HepG2 (cell line): ENCODE measurements around the gene PHKG1.
"Not testable (repeated sequence)": the region's sequence is repeated elsewhere in the genome, so short reads cannot be mapped to it uniquely, and the experiment has no call there.

ENCODE experiments used
- NR3C1 ChIP-seq: sonication (generic); formaldehyde crosslinking; IDR thresholded peaks from 2 replicates; pipeline ENCODE4 v1.4.0; 2020; ENCODE audit warnings: missing genetic modification reagents
- SRF ChIP-seq: IDR thresholded peaks from 2 replicates; pipeline ENCODE4 v1.6.1; 2011; ENCODE audit warnings: mild to moderate bottlenecking, low read depth, low read length, moderate library complexity
- TARDBP ChIP-seq: sonication (generic); formaldehyde crosslinking; IDR thresholded peaks from 2 replicates; pipeline ENCODE4 v1.8.0; 2022; ENCODE audit warnings: mild to moderate bottlenecking, missing genetic modification reagents
- TBL1XR1 ChIP-seq: fragments of 150-350 bp; IDR thresholded peaks from 2 replicates; pipeline ENCODE4 v1.6.1; 2014; ENCODE audit warnings: borderline replicate concordance, low read length; ENCODE audit not compliant: partially characterized antibody
- TOE1 ChIP-seq: sonication (generic); formaldehyde crosslinking; IDR thresholded peaks from 2 replicates; pipeline ENCODE4 v1.4.0; 2020; ENCODE audit warnings: mild to moderate bottlenecking, missing genetic modification reagents

DNA sequence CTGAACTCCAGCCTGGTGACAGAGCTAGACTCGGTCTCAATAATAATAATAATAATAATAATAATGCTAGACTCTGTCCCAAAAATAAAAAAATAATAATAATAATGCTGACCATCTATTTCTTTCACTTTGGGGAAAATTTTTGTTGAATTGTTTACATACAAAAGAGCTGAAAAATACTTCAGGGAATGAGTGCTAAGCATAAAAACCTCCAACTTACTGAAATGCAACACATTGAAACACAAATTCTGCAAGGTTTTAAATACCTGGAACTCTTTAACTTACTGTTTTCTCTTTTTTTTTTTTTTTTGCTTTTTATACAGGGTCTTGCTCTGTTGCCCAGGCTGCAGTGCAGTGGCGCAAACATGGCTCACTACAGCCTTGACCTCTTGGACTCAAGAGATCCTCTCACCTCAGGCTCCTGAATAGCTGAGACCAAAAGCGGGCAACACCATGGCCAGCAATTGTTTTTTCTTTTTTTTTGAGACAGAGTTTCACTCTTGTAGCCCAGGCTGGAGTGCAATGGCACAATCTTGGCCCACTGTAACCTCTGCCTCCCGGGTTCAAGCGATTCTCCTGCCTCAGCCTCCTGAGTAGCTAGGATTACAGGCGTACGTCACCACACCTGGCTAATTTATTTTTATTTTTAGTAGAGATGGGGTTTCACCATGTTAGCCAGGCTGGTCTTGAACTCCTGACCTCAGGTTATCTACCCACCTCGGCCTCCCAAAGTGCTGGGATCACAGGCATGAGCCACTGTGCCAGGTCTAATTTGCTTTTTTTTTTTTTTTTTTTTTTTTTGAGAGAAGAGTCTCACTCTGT lies 5.6 kb upstream of the PHKG1 start:
- not testable (repeated sequence) for TF ChIP-seq TBL1XR1; TOE1; NR3C1 (CRISPR knock-in tag); TARDBP (CRISPR knock-in tag); SRF
